Measurements from ENCODE around the gene RAB24. TPM values are rescaled to one million over a fixed set of nuclear protein-coding genes. Genes with fewer than 3 reads are reported as not detected.

RAB24 gene
- polyA plus RNA-seq, 1 donor from 2014 or later, result 79.0 TPM

DNA sequence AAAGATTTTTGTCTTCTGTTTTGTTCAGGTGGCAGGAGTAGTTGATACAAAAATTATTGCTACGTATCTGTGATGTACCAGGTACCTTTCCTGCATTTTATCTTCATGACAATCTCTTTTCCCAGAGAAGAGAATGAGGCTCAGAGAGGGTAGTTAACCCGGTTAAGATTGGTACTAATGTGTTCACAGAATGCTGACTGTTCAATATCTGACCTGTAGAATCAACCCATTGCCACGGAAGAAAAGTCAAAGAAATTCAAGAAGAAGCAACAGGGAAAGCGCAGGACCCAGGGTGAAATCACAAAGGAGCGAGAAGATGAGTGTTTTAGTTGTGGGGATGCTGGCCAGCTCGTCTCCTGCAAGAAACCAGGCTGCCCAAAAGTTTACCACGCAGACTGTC, 11.8 kb downstream of the RAB24 start:
- H3F3A ChIP-seq (ENCODE audit: insufficient read depth, low read length, poor library complexity, severe bottlenecking), result no peaks in the 10 kb centered on the region
- H3K4me3 ChIP-seq (ENCODE audit: low read length), result no peak overlapping the region
- H3K9ac ChIP-seq (ENCODE audit: low read length), result no peak overlapping the region
- H3K27ac ChIP-seq (ENCODE audit: low read length), result no peak overlapping the region
- H3K9me3 ChIP-seq (ENCODE audit: low read length), result no peaks in the 10 kb centered on the region
- H3K27me3 ChIP-seq (ENCODE audit: insufficient read depth, low read depth, low read length), result no peaks in the 10 kb centered on the region
- H3K4me2 ChIP-seq (ENCODE audit: low read length), result no peak overlapping the region
- H3K9me2 ChIP-seq (ENCODE audit: insufficient read depth, low read length), result no peaks in the 10 kb centered on the region
- no peaks in the 10 kb centered on the region for H3K36me3 ChIP-seq (ENCODE audit: insufficient read depth, low read length)
- no peaks in the 10 kb centered on the region for H4K20me1 ChIP-seq (ENCODE audit: insufficient read depth)
- H3K79me2 ChIP-seq (replicated peaks; ENCODE audit: insufficient read depth, low read length), result no peaks in the 10 kb centered on the region
- H2AFZ ChIP-seq (ENCODE audit: low read depth, low read length), result no peak overlapping the region
- TF ChIP-seq EP300 (conservative IDR thresholded peaks at IDR 0.05; ENCODE audit: poor library complexity, severe bottlenecking) (no peak), EZH2 (IDR thresholded peaks at IDR 0.05; ENCODE audit: borderline replicate concordance, insufficient read depth, low read length, poor library complexity, severe bottlenecking) (no peak), SMC3 (conservative IDR thresholded peaks at IDR 0.05; ENCODE audit: poor library complexity) (no peak), TAF1 (IDR thresholded peaks at IDR 0.05; ENCODE audit: low read depth) (no peak), POLR2AphosphoS5 (IDR thresholded peaks at IDR 0.05) (no peak), RAD21 (conservative IDR thresholded peaks at IDR 0.05) (no peak)
- TF ChIP-seq, protein P1, sequence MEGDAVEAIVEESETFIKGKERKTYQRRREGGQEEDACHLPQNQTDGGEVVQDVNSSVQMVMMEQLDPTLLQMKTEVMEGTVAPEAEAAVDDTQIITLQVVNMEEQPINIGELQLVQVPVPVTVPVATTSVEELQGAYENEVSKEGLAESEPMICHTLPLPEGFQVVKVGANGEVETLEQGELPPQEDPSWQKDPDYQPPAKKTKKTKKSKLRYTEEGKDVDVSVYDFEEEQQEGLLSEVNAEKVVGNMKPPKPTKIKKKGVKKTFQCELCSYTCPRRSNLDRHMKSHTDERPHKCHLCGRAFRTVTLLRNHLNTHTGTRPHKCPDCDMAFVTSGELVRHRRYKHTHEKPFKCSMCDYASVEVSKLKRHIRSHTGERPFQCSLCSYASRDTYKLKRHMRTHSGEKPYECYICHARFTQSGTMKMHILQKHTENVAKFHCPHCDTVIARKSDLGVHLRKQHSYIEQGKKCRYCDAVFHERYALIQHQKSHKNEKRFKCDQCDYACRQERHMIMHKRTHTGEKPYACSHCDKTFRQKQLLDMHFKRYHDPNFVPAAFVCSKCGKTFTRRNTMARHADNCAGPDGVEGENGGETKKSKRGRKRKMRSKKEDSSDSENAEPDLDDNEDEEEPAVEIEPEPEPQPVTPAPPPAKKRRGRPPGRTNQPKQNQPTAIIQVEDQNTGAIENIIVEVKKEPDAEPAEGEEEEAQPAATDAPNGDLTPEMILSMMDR (IDR thresholded peaks at IDR 0.05; ENCODE audit: poor library complexity, severe bottlenecking), result no peak
- TF ChIP-seq, protein P2, sequence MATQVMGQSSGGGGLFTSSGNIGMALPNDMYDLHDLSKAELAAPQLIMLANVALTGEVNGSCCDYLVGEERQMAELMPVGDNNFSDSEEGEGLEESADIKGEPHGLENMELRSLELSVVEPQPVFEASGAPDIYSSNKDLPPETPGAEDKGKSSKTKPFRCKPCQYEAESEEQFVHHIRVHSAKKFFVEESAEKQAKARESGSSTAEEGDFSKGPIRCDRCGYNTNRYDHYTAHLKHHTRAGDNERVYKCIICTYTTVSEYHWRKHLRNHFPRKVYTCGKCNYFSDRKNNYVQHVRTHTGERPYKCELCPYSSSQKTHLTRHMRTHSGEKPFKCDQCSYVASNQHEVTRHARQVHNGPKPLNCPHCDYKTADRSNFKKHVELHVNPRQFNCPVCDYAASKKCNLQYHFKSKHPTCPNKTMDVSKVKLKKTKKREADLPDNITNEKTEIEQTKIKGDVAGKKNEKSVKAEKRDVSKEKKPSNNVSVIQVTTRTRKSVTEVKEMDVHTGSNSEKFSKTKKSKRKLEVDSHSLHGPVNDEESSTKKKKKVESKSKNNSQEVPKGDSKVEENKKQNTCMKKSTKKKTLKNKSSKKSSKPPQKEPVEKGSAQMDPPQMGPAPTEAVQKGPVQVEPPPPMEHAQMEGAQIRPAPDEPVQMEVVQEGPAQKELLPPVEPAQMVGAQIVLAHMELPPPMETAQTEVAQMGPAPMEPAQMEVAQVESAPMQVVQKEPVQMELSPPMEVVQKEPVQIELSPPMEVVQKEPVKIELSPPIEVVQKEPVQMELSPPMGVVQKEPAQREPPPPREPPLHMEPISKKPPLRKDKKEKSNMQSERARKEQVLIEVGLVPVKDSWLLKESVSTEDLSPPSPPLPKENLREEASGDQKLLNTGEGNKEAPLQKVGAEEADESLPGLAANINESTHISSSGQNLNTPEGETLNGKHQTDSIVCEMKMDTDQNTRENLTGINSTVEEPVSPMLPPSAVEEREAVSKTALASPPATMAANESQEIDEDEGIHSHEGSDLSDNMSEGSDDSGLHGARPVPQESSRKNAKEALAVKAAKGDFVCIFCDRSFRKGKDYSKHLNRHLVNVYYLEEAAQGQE (IDR thresholded peaks at IDR 0.05; ENCODE audit: borderline replicate concordance), result no peak

DNA sequence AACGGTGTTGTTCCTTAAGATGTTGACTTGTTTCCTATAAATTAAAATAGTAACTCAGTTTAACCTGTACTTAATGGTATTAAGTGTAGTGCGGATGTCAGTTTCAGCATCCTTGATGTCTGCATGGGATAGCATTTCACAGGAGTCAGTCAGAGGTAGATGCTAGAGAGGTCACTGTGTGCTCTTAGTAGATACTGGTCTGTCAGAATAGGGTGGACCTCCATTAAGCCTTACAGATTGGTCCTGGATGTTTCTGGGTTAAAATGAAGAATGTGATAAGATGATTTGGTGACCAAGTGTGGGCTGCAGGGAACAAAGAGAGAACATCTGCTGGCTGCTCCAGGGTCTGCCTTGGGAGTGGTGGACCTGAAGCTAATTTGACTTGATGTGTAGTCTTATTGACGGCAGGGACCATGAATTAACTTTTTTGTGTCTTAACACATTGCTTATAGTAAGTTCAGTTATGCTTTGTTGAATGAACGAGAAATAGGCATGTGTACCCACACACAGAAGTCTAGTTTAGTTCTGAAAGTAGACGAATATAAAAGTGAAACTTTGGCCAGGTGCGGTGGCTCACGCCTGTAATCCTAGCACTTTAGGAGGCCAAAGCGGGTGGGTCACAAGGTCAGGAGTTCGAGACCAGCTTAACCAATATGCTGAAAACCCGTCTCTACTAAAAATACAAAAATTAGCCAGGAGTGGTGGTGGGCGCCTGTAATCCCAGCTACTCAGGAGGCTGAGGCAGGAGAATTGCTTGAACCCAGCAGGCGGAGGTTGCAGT, 12.5 kb downstream of the RAB24 start:
- H4K20me1 ChIP-seq (ENCODE audit: insufficient read depth), result no peaks in the 10 kb centered on the region
- H3F3A ChIP-seq (ENCODE audit: insufficient read depth, low read length, poor library complexity, severe bottlenecking), result no peaks in the 10 kb centered on the region
- no peak overlapping the region for H3K4me2 ChIP-seq (ENCODE audit: low read length)
- H3K27me3 ChIP-seq (ENCODE audit: insufficient read depth, low read depth, low read length), result no peaks in the 10 kb centered on the region
- H3K9ac ChIP-seq (ENCODE audit: low read length), result no peak overlapping the region
- H3K27ac ChIP-seq (ENCODE audit: low read length), result no peak overlapping the region
- H3K79me2 ChIP-seq (replicated peaks; ENCODE audit: insufficient read depth, low read length), result no peaks in the 10 kb centered on the region
- no peaks in the 10 kb centered on the region for H3K36me3 ChIP-seq (ENCODE audit: insufficient read depth, low read length)
- H2AFZ ChIP-seq (ENCODE audit: low read depth, low read length), result no peak overlapping the region
- no peak overlapping the region for H3K4me3 ChIP-seq (ENCODE audit: low read length)
- no peaks in the 10 kb centered on the region for H3K9me3 ChIP-seq (ENCODE audit: low read length)
- TF ChIP-seq RAD21 (conservative IDR thresholded peaks at IDR 0.05) (no peak), SMC3 (conservative IDR thresholded peaks at IDR 0.05; ENCODE audit: poor library complexity) (no peak), EP300 (conservative IDR thresholded peaks at IDR 0.05; ENCODE audit: poor library complexity, severe bottlenecking) (no peak), POLR2AphosphoS5 (IDR thresholded peaks at IDR 0.05) (no peak), MXI1 (conservative IDR thresholded peaks at IDR 0.05; ENCODE audit: poor library complexity, severe bottlenecking) (no peak), TAF1 (IDR thresholded peaks at IDR 0.05; ENCODE audit: low read depth) (no peak), EZH2 (IDR thresholded peaks at IDR 0.05; ENCODE audit: borderline replicate concordance, insufficient read depth, low read length, poor library complexity, severe bottlenecking) (no peak)
- TF ChIP-seq, protein P1 (IDR thresholded peaks at IDR 0.05; ENCODE audit: poor library complexity, severe bottlenecking), result no peak
- TF ChIP-seq, protein P2 (IDR thresholded peaks at IDR 0.05; ENCODE audit: borderline replicate concordance), result no peak
- H3K9me2 ChIP-seq (ENCODE audit: insufficient read depth, low read length), result no peaks in the 10 kb centered on the region

Measured in neural cell (in vitro differentiated cells).